ENCODE results near the gene PDE11A. TPM values are rescaled to one million over a fixed set of nuclear protein-coding genes. Genes with fewer than 3 reads are reported as not detected.

Gene PDE11A
- total RNA-seq, 1 experiment from 2014 or later = 0.13 TPM

- Histone ChIP-seq H3K56ac (ENCODE audit: insufficient read length, low read depth, low read length) (no peak overlapping the region), H3K4me1 (ENCODE audit: insufficient read depth, low read length) (no peaks in the 10 kb centered on the region), H4K5ac (ENCODE audit: insufficient read length, low read depth, low read length) (no peak overlapping the region), H2BK20ac (ENCODE audit: low read depth, low read length, poor library complexity, severe bottlenecking) (no peak overlapping the region), H3T11ph (ENCODE audit: low read length) (no peak overlapping the region), H2BK120ac (ENCODE audit: low read depth, low read length, poor library complexity, severe bottlenecking) (no peak overlapping the region), H4K91ac (ENCODE audit: insufficient read length, low read depth, low read length) (no peak overlapping the region), H3K9ac (ENCODE audit: extremely low read depth, insufficient read length, low read length) (no peak overlapping the region), H3K4ac (ENCODE audit: low read depth, low read length) (no peak overlapping the region), H3K79me1 (ENCODE audit: insufficient read depth, low read depth, low read length, poor library complexity, severe bottlenecking) (no peaks in the 10 kb centered on the region), H3K79me2 (ENCODE audit: insufficient read depth, low read length) (no peaks in the 10 kb centered on the region), H3K27ac (ENCODE audit: insufficient read length, low read depth, low read length) (no peak overlapping the region), H3K9me3 (ENCODE audit: control insufficient read depth, low read depth, low read length) (no peaks in the 10 kb centered on the region), H2AFZ (ENCODE audit: low read length) (no peak overlapping the region), H2BK5ac (ENCODE audit: insufficient read length, low read length) (no peak overlapping the region), H3K27me3 (ENCODE audit: insufficient read depth, low read length) (no peaks in the 10 kb centered on the region), H3K23ac (ENCODE audit: insufficient read length, low read depth, low read length) (no peak overlapping the region), H3K23me2 (ENCODE audit: insufficient read length, low read depth, low read length, poor library complexity, severe bottlenecking) (peaks cover 8% of the 10 kb centered on the region), H2AK5ac (ENCODE audit: insufficient read length, low read length) (no peak overlapping the region), H4K8ac (replicated peaks; ENCODE audit: insufficient read length, low read depth, low read length) (no peak overlapping the region), H3K18ac (ENCODE audit: insufficient read length, low read depth, low read length) (no peak overlapping the region), H2BK15ac (ENCODE audit: low read depth, low read length) (no peak overlapping the region), H3K14ac (ENCODE audit: insufficient read depth, low read length) (no peak overlapping the region), H2BK12ac (ENCODE audit: insufficient read length, low read depth, low read length) (no peak overlapping the region), H4K20me1 (ENCODE audit: control insufficient read depth, insufficient read depth, insufficient read length) (no peaks in the 10 kb centered on the region), H3K4me2 (ENCODE audit: insufficient read depth, insufficient read length, low read length) (no peak overlapping the region)
- Mint-ChIP-seq H3K4me1 (peaks cover 3 to 5% of the 10 kb centered on the region in 2 experiments; a peak in 3 of 4 replicates), H3K27me3 (ENCODE audit: low read depth) (no peaks in the 10 kb centered on the region), H3K36me3 (ENCODE audit: insufficient read depth in 1 of 3, low read depth in 3 of 3) (no peaks in the 10 kb centered on the region), H3K4me3 (no peak overlapping the region), H3K9me3 (no peaks in the 10 kb centered on the region), H3K27ac (no peak overlapping the region)
- TF ChIP-seq CTCF (conservative IDR thresholded peaks at IDR 0.05) = peak; percentile 67; the same call in 2 of the 3 replicates
- WGBS (ENCODE audit: extremely low coverage, insufficient read length, low lambda C conversion rate) = no CpG with 5 or more reads among the region's 1 CpG
- no peak for DNase-seq
Observed at GRCh38 chr2:178109813-178110212, 37.2 kb upstream of the PDE11A start.
